ENCODE data around the gene PSMB3.

- TF ChIP-seq, protein P1, sequence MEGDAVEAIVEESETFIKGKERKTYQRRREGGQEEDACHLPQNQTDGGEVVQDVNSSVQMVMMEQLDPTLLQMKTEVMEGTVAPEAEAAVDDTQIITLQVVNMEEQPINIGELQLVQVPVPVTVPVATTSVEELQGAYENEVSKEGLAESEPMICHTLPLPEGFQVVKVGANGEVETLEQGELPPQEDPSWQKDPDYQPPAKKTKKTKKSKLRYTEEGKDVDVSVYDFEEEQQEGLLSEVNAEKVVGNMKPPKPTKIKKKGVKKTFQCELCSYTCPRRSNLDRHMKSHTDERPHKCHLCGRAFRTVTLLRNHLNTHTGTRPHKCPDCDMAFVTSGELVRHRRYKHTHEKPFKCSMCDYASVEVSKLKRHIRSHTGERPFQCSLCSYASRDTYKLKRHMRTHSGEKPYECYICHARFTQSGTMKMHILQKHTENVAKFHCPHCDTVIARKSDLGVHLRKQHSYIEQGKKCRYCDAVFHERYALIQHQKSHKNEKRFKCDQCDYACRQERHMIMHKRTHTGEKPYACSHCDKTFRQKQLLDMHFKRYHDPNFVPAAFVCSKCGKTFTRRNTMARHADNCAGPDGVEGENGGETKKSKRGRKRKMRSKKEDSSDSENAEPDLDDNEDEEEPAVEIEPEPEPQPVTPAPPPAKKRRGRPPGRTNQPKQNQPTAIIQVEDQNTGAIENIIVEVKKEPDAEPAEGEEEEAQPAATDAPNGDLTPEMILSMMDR (conservative IDR thresholded peaks at IDR 0.05): no peak; the same call in 1 of the 2 replicates
- peak; percentile 65; the same call in 1 of the 2 replicates for TF ChIP-seq ZFX (IDR thresholded peaks at IDR 0.05)
Measured at GRCh38 chr17:38749223-38750043, 3.1 kb upstream of the PSMB3 start.

Measured in C4-2B (cell line).